Loucy (cell line): Measurements from ENCODE around the gene NOC4L.
A peak's percentile ranks its signal among the peaks of the same experiment; 100 is the strongest.

Experiments
- H2AFZ ChIP-seq: fragments of 200-600 bp; sonication (generic); 2 replicates; pipeline ENCODE4 v1.6.0; 2016; ENCODE audit warnings: antibody characterized with exemption, mild to moderate bottlenecking, low read length, moderate library complexity
- H3F3A ChIP-seq: fragments of 200-600 bp; 2 replicates; pipeline ENCODE4 v1.6.0; 2016; ENCODE audit warnings: antibody characterized with exemption, low read depth, mild to moderate bottlenecking
- H3K27me3 ChIP-seq: fragments of 200-600 bp; sonication (generic); 2 replicates; pipeline ENCODE4 v1.6.1; 2014; ENCODE audit warnings: low read length, mild to moderate bottlenecking; ENCODE audit not compliant: insufficient read depth, poor library complexity, severe bottlenecking
- H3K36me3 ChIP-seq: fragments of 200-600 bp; sonication (generic); 2 replicates; pipeline ENCODE4 v1.6.1; 2016; ENCODE audit warnings: low read length; ENCODE audit not compliant: insufficient read depth
- H3K4me1 ChIP-seq: fragments of 200-600 bp; sonication (generic); 2 replicates; pipeline ENCODE4 v1.5.1; 2014; ENCODE audit warnings: low read length, mild to moderate bottlenecking; ENCODE audit not compliant: insufficient read depth, poor library complexity, severe bottlenecking
- H3K4me2 ChIP-seq: fragments of 200-600 bp; sonication (generic); 2 replicates; pipeline ENCODE4 v1.6.0; 2014; ENCODE audit warnings: antibody characterized with exemption, low read length, low read depth, mild to moderate bottlenecking; ENCODE audit not compliant: poor library complexity, severe bottlenecking
- H3K4me3 ChIP-seq: fragments of 200-600 bp; sonication (generic); 2 replicates; pipeline ENCODE4 v1.5.1; 2014; ENCODE audit warnings: low read length, mild to moderate bottlenecking, mixed read lengths; ENCODE audit not compliant: poor library complexity, severe bottlenecking
- H3K79me2 ChIP-seq: fragments of 200-600 bp; sonication (generic); 2 replicates; pipeline ENCODE4 v1.6.1; 2014; ENCODE audit warnings: low read length; ENCODE audit not compliant: insufficient read depth
- H3K9ac ChIP-seq: fragments of 200-600 bp; sonication (generic); 2 replicates; pipeline ENCODE4 v1.6.0; 2014; ENCODE audit warnings: mild to moderate bottlenecking, low read depth, low read length, moderate library complexity; ENCODE audit not compliant: poor library complexity, severe bottlenecking
- H3K9me2 ChIP-seq: fragments of 200-600 bp; sonication (generic); replicated peaks from 2 replicates; pipeline ENCODE4 v1.6.1; 2016; ENCODE audit warnings: low read depth, low read length, mixed read lengths
- H3K9me3 ChIP-seq: fragments of 200-600 bp; sonication (generic); 2 replicates; pipeline ENCODE4 v1.6.1; 2014; ENCODE audit warnings: mild to moderate bottlenecking, antibody characterized with exemption, low read length, low read depth; ENCODE audit not compliant: insufficient read depth
- H4K20me1 ChIP-seq: fragments of 200-600 bp; sonication (generic); 2 replicates; pipeline ENCODE4 v1.6.0; 2014; ENCODE audit warnings: antibody characterized with exemption, low read length, mild to moderate bottlenecking; ENCODE audit not compliant: insufficient read depth, poor library complexity, severe bottlenecking
- EZH2phosphoT487 ChIP-seq: fragments of 200-600 bp; IDR thresholded peaks from 2 replicates; pipeline ENCODE4 v1.6.1; 2018; ENCODE audit warnings: antibody characterized with exemption, mild to moderate bottlenecking, moderate library complexity, borderline replicate concordance
- TF ChIP-seq, protein P1 (sequence below): fragments of 200-600 bp; sonication (generic); conservative IDR thresholded peaks from 2 replicates; pipeline ENCODE4 v1.5.1; 2014; ENCODE audit warnings: mild to moderate bottlenecking, antibody characterized with exemption, low read length

The NOC4L gene

DNA sequence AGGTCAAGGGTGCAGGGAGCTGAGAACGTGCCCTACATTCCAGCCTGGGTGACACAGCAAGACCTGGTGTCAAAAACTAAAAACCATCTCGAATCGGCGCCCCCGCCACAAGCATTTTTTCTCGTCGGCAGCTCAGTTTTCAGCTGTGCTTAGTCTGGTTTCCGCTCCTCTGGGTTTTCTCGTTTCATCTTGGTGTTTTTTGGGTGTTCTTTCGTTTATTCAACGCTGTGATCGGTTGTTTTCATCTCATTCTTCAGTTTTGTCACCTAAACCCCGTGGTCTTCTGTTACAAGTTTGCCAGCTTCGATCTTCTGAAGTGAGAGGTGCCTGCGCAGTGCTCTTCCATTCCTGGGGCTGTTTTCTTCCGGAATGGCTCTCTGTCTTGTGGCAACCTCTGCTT is 41.4 kb downstream of the NOC4L start:
- no peaks in the 10 kb centered on the region for H3K27me3 ChIP-seq
- no peak for TF ChIP-seq EZH2phosphoT487
- TF ChIP-seq, protein P1, sequence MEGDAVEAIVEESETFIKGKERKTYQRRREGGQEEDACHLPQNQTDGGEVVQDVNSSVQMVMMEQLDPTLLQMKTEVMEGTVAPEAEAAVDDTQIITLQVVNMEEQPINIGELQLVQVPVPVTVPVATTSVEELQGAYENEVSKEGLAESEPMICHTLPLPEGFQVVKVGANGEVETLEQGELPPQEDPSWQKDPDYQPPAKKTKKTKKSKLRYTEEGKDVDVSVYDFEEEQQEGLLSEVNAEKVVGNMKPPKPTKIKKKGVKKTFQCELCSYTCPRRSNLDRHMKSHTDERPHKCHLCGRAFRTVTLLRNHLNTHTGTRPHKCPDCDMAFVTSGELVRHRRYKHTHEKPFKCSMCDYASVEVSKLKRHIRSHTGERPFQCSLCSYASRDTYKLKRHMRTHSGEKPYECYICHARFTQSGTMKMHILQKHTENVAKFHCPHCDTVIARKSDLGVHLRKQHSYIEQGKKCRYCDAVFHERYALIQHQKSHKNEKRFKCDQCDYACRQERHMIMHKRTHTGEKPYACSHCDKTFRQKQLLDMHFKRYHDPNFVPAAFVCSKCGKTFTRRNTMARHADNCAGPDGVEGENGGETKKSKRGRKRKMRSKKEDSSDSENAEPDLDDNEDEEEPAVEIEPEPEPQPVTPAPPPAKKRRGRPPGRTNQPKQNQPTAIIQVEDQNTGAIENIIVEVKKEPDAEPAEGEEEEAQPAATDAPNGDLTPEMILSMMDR, result no peak

DNA sequence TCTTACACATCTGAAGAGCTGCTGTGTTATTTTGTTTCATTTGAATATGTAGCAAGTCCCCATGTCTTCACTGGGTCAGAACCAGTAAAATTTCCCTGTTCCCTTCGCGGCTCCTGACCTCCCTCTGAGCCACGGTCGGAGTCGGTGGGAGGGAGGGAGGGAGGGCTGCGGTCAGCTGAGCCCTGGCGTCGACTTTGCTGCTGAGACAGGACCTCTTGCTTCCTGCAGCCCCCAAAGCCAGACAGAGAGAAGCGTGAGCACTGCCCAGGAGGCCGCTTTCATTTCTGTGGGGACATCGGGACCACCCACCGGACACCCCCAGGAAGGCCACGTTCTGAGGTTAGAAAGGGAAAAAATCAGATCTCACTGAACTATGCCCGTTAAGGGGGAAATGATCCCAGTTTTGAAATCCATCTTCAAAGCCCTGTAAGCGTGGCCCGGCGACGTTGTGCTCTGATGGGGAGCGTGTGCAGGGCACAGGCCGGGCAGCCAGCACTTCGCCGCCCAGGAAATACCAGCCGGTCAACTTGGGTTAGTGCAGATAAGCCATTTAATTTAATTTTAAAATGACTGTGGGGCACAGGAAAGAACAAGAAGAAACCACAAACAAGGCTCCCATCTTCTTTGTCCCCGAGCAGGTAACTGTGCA is 42.1 kb downstream of the NOC4L start:
- no peak for TF ChIP-seq EZH2phosphoT487
- TF ChIP-seq, protein P1, result peak; percentile 40; the same call in 1 of the 2 replicates
- Histone ChIP-seq H3K9ac (peak overlapping the region; percentile 69), H3K9me2 (no peaks in the 10 kb centered on the region), H4K20me1 (no peaks in the 10 kb centered on the region), H3K4me2 (peak overlapping the region; percentile 90), H3K79me2 (no peaks in the 10 kb centered on the region), H3K27me3 (no peaks in the 10 kb centered on the region), H3F3A (no peaks in the 10 kb centered on the region), H3K4me1 (peaks cover 40% of the 10 kb centered on the region), H3K4me3 (peak overlapping the region; percentile 71), H2AFZ (peak overlapping the region; percentile 69), H3K36me3 (no peaks in the 10 kb centered on the region), H3K9me3 (no peaks in the 10 kb centered on the region)

More for the DNA sequence above, 41.4 kb downstream of the NOC4L start:
- Histone ChIP-seq H2AFZ (peak overlapping the region; percentile 69), H4K20me1 (no peaks in the 10 kb centered on the region), H3K4me2 (peak overlapping the region; percentile 90), H3K9me2 (no peaks in the 10 kb centered on the region), H3K9ac (peak overlapping the region; percentile 69), H3F3A (no peaks in the 10 kb centered on the region), H3K79me2 (no peaks in the 10 kb centered on the region), H3K36me3 (no peaks in the 10 kb centered on the region), H3K4me1 (peaks cover 38% of the 10 kb centered on the region), H3K4me3 (peak overlapping the region; percentile 71), H3K9me3 (no peaks in the 10 kb centered on the region)

DNA sequence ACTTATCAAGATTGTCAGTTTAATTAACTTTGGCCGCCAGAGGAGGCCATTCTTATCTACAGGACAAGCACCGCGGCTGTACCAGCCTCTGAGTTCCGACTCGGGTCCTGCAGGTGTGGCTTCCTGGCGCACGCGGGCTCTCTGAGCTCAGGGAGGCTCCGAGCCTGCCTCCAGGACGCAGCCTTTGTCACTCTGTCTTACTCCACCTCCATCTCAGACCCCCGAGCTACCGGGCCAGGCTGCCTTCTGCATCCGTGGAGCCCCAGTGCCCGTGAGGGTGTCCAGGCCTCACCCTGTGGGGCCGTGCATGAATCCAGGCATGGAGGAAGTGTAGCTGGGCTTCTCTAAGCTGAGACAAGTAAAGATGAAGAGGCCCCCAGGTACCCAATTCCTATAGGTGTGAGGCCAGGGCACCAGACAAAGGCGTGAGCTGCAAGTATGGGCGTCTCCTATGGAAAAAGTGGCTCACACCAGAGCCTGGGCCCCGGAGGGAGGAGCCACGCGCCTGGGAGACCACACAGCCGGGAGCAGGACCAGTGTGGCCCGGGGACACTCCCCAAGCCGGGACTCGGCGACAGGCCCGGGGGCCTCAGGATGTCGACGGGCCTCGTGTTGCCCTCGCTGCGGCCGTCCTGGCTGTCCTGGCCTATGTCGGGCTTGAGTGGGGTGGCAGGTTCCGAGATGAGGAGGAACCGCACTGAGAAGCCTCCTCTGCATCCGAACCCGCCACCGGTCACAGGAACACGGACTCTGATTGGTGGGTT is 42.8 kb downstream of the NOC4L start:
- peak overlapping the region; percentile 90 for H3K4me2 ChIP-seq

More for the DNA sequence above, 42.8 kb downstream of the NOC4L start:
- Histone ChIP-seq H3K4me1 (peaks cover 40% of the 10 kb centered on the region), H3K4me3 (peak overlapping the region; percentile 71), H3K36me3 (no peaks in the 10 kb centered on the region), H3K9me2 (no peaks in the 10 kb centered on the region), H2AFZ (peak overlapping the region; percentile 69), H3F3A (no peaks in the 10 kb centered on the region), H3K9me3 (no peaks in the 10 kb centered on the region), H3K9ac (peak overlapping the region; percentile 69), H3K27me3 (no peaks in the 10 kb centered on the region), H4K20me1 (no peaks in the 10 kb centered on the region), H3K79me2 (no peaks in the 10 kb centered on the region)
- TF ChIP-seq, protein P1, result no peak; the same call in 1 of the 2 replicates
- no peak for TF ChIP-seq EZH2phosphoT487
